SK-N-SH treated with all-trans-retinoic acid at 6 μM for 48 hours (cell line): ENCODE results near the gene ADIPOR2.

Source experiments
- ARNTL ChIP-seq: fragments of 450-650 bp; formaldehyde crosslinking; IDR thresholded peaks from 2 replicates; pipeline ENCODE4 v1.5.0; 2020; ENCODE audit warnings: low read depth, mild to moderate bottlenecking, moderate library complexity, borderline replicate concordance
- CREB5 ChIP-seq: fragments of 250-450 bp; sonication (Bioruptor Pico); IDR thresholded peaks from 2 replicates; pipeline ENCODE4 v1.5.1; 2020; ENCODE audit warnings: low read depth, mild to moderate bottlenecking, moderate library complexity
- ESRRG ChIP-seq: fragments of 250-450 bp; sonication (Bioruptor Pico); IDR thresholded peaks from 2 replicates; pipeline ENCODE4 v1.6.1; 2021; ENCODE audit warnings: mild to moderate bottlenecking
- ISL1 ChIP-seq: fragments of 250-450 bp; sonication (Bioruptor Pico); IDR thresholded peaks from 2 replicates; pipeline ENCODE4 v2.1.2; 2022; ENCODE audit warnings: mild to moderate bottlenecking, moderate library complexity
- OSR1 ChIP-seq: fragments of 250-450 bp; sonication (Bioruptor Pico); IDR thresholded peaks from 2 replicates; pipeline ENCODE4 v1.8.0; 2022; ENCODE audit warnings: moderate library complexity, mild to moderate bottlenecking, inconsistent platforms
- SNAI2 ChIP-seq: fragments of 250-450 bp; sonication (Bioruptor Pico); IDR thresholded peaks from 2 replicates; pipeline ENCODE4 v1.5.0; 2020; ENCODE audit warnings: mild to moderate bottlenecking, moderate library complexity
- TCF4 ChIP-seq: fragments of 250-450 bp; sonication (Bioruptor Pico); IDR thresholded peaks from 2 replicates; pipeline ENCODE4 v1.8.0; 2021; ENCODE audit warnings: mild to moderate bottlenecking, moderate library complexity, borderline replicate concordance
- TOX ChIP-seq: fragments of 250-450 bp; sonication (Bioruptor Pico); IDR thresholded peaks from 2 replicates; pipeline ENCODE4 v1.8.0; 2021; ENCODE audit warnings: mild to moderate bottlenecking, moderate library complexity, borderline replicate concordance
- ZC3H10 ChIP-seq: fragments of 250-450 bp; sonication (Bioruptor Pico); IDR thresholded peaks from 2 replicates; pipeline ENCODE4 v1.5.1; 2021; ENCODE audit warnings: mild to moderate bottlenecking, moderate library complexity
- ZFP30 ChIP-seq: fragments of 450-650 bp; formaldehyde crosslinking; IDR thresholded peaks from 2 replicates; pipeline ENCODE4 v1.5.0; 2022; ENCODE audit warnings: mild to moderate bottlenecking, moderate library complexity
- ZNF565 ChIP-seq: fragments of 450-650 bp; formaldehyde crosslinking; conservative IDR thresholded peaks from 2 replicates; pipeline ENCODE4 v1.5.0; 2020; ENCODE audit warnings: low read depth, mild to moderate bottlenecking, moderate library complexity
- ZNF70 ChIP-seq: fragments of 450-650 bp; formaldehyde crosslinking; IDR thresholded peaks from 2 replicates; pipeline ENCODE4 v1.5.0; 2020; ENCODE audit warnings: mild to moderate bottlenecking, moderate library complexity
- TF ChIP-seq, protein P1 (sequence below): fragments of 250-450 bp; sonication (Bioruptor Pico); IDR thresholded peaks from 2 replicates; pipeline ENCODE4 v1.8.0; 2021; ENCODE audit warnings: low read depth, mild to moderate bottlenecking, moderate library complexity, borderline replicate concordance
- TF ChIP-seq, protein P2 (sequence below): fragments of 250-450 bp; sonication (Bioruptor Pico); IDR thresholded peaks from 2 replicates; pipeline ENCODE4 v1.8.0; 2020; ENCODE audit warnings: mild to moderate bottlenecking, moderate library complexity, borderline replicate concordance

DNA sequence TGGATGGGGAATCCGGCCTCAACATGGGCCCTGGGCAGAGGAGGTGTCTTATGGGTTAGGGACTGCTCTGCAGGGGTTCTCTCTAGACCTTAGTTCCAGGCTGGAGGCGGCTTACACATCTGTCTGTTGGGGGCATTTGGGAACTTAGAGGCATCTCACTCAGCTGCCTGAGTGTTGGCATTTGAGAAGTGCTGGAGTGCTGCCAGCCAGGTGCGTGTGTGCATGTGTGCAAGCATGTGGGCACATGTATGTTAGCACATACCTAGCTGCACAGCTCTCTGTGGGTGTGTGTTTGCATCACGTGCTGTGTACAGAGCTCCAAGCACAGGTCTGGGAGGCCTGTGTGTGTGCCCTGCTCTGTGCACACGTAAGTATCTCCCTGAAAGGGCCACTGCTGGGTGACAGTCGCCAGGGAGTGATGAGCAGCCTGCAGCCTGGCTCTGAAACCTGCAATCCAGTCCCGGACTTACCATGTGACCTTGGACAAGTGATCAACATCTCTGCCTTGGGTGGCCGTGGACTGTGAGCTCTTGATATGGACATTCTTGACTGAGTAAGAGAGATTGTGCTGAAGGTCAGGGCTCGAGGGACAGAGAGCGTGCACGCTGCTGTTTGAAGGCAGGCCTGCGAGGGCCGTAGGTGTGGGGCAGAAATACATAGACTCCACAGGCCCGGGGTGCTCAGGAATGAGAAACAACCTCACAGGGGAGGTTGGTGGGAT is 134.7 kb downstream of the ADIPOR2 start:
- TF ChIP-seq SNAI2 (CRISPR knock-in tag) (no peak), TCF4 (CRISPR knock-in tag) (no peak), ZNF70 (CRISPR knock-in tag) (no peak), TOX (CRISPR knock-in tag) (no peak), OSR1 (CRISPR knock-in tag) (no peak), ESRRG (CRISPR knock-in tag) (no peak), ZNF565 (CRISPR knock-in tag) (no peak), ARNTL (CRISPR knock-in tag) (no peak), ZFP30 (CRISPR knock-in tag) (no peak), ZC3H10 (CRISPR knock-in tag) (no peak), ISL1 (no peak), CREB5 (no peak)
- TF ChIP-seq, protein P1, sequence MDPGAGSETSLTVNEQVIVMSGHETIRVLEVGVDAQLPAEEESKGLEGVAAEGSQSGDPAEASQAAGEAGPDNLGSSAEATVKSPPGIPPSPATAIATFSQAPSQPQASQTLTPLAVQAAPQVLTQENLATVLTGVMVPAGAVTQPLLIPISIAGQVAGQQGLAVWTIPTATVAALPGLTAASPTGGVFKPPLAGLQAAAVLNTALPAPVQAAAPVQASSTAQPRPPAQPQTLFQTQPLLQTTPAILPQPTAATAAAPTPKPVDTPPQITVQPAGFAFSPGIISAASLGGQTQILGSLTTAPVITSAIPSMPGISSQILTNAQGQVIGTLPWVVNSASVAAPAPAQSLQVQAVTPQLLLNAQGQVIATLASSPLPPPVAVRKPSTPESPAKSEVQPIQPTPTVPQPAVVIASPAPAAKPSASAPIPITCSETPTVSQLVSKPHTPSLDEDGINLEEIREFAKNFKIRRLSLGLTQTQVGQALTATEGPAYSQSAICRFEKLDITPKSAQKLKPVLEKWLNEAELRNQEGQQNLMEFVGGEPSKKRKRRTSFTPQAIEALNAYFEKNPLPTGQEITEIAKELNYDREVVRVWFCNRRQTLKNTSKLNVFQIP (CRISPR knock-in tag) = no peak
- TF ChIP-seq, protein P2, sequence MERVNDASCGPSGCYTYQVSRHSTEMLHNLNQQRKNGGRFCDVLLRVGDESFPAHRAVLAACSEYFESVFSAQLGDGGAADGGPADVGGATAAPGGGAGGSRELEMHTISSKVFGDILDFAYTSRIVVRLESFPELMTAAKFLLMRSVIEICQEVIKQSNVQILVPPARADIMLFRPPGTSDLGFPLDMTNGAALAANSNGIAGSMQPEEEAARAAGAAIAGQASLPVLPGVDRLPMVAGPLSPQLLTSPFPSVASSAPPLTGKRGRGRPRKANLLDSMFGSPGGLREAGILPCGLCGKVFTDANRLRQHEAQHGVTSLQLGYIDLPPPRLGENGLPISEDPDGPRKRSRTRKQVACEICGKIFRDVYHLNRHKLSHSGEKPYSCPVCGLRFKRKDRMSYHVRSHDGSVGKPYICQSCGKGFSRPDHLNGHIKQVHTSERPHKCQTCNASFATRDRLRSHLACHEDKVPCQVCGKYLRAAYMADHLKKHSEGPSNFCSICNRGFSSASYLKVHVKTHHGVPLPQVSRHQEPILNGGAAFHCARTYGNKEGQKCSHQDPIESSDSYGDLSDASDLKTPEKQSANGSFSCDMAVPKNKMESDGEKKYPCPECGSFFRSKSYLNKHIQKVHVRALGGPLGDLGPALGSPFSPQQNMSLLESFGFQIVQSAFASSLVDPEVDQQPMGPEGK (CRISPR knock-in tag) = no peak
